HepG2 (cell line): ENCODE data around the gene PHF3. TPM values are rescaled to one million over a fixed set of nuclear protein-coding genes. Genes with fewer than 3 reads are reported as not detected.
A peak's percentile ranks its signal among the peaks of the same experiment; 100 is the strongest.

Source experiments
- ADNP ChIP-seq: sonication (generic); formaldehyde crosslinking; IDR thresholded peaks from 2 replicates; pipeline ENCODE4 v1.4.0; 2020; ENCODE audit warnings: missing genetic modification reagents
- AKAP8 ChIP-seq: sonication (generic); formaldehyde crosslinking; IDR thresholded peaks from 2 replicates; pipeline ENCODE4 v1.5.1; 2020; ENCODE audit warnings: mild to moderate bottlenecking, missing genetic modification reagents
- CBX1 ChIP-seq: IDR thresholded peaks from one replicate; pipeline ENCODE4 v1.6.1; 2016; ENCODE audit warnings: antibody characterized with exemption, low read depth
- EHMT2 ChIP-seq: fragments of 200-600 bp; sonication (generic); IDR thresholded peaks from 2 replicates; pipeline ENCODE4 v1.7.0; 2017; ENCODE audit warnings: antibody characterized with exemption, low read depth, low read length, borderline replicate concordance
- ESRRA ChIP-seq: sonication (generic); formaldehyde crosslinking; IDR thresholded peaks from 2 replicates; pipeline ENCODE4 v1.5.1; 2020; ENCODE audit warnings: mild to moderate bottlenecking, low read depth, missing genetic modification reagents
- EZH2 ChIP-seq: conservative IDR thresholded peaks from 2 replicates; pipeline ENCODE4 v1.6.1; 2012; ENCODE audit warnings: mild to moderate bottlenecking, low read depth, low read length, moderate library complexity
- HMG20A ChIP-seq: IDR thresholded peaks from 2 replicates; pipeline ENCODE4 v1.6.1; 2016; ENCODE audit warnings: borderline replicate concordance
- HNRNPLL ChIP-seq: fragments of 200-400 bp; formaldehyde crosslinking; IDR thresholded peaks from 2 replicates; pipeline ENCODE4 v1.6.1; 2017; ENCODE audit warnings: mild to moderate bottlenecking, low read depth, low read length; ENCODE audit not compliant: poor library complexity, severe bottlenecking
- IKZF1 ChIP-seq: fragments of 450-650 bp; IDR thresholded peaks from 2 replicates; pipeline ENCODE4 v1.7.1; 2016
- JUN ChIP-seq: sonication (generic); formaldehyde crosslinking; IDR thresholded peaks from 2 replicates; pipeline ENCODE4 v1.4.0; 2020; ENCODE audit warnings: mild to moderate bottlenecking, missing genetic modification reagents
- LCORL ChIP-seq, 2 experiments: fragments of 450-650 bp in 1 of 2; sonication (generic) in 1 of 2; formaldehyde crosslinking in 1 of 2; IDR thresholded peaks; 2 replicates each; pipeline versions ENCODE4 v1.5.0 to v1.6.1; 2017 to 2020; ENCODE audit warnings: antibody characterized with exemption in 1 of 2, missing genetic modification reagents in 1 of 2
- NFKBIZ ChIP-seq: IDR thresholded peaks from 2 replicates; pipeline ENCODE4 v1.6.1; 2018; ENCODE audit warnings: missing genetic modification reagents, missing compliant biosample characterization
- NR2C2 ChIP-seq: sonication (generic); formaldehyde crosslinking; IDR thresholded peaks from 2 replicates; pipeline ENCODE4 v1.4.0; 2020; ENCODE audit warnings: missing genetic modification reagents, mild to moderate bottlenecking, moderate library complexity, borderline replicate concordance
- SP2 ChIP-seq: sonication (generic); formaldehyde crosslinking; IDR thresholded peaks from 2 replicates; pipeline ENCODE4 v1.5.1; 2020; ENCODE audit warnings: mild to moderate bottlenecking, missing genetic modification reagents
- ZBTB1 ChIP-seq: sonication (generic); formaldehyde crosslinking; IDR thresholded peaks from 2 replicates; pipeline ENCODE4 v1.4.0; 2020; ENCODE audit warnings: missing genetic modification reagents, borderline replicate concordance
- ZBTB14 ChIP-seq: sonication (generic); formaldehyde crosslinking; IDR thresholded peaks from 2 replicates; pipeline ENCODE4 v1.4.0; 2020; ENCODE audit warnings: missing genetic modification reagents
- ZFP37 ChIP-seq: sonication (generic); formaldehyde crosslinking; IDR thresholded peaks from 2 replicates; pipeline ENCODE4 v1.4.0; 2020; ENCODE audit warnings: missing genetic modification reagents, borderline replicate concordance
- ZFP90 ChIP-seq: sonication (generic); formaldehyde crosslinking; IDR thresholded peaks from 2 replicates; pipeline ENCODE4 v1.8.0; 2022; ENCODE audit warnings: missing genetic modification reagents, mild to moderate bottlenecking, inconsistent platforms, borderline replicate concordance
- ZIK1 ChIP-seq: sonication (generic); formaldehyde crosslinking; IDR thresholded peaks from 2 replicates; pipeline ENCODE4 v1.5.0; 2020; ENCODE audit warnings: mild to moderate bottlenecking, low read depth, missing genetic modification reagents, borderline replicate concordance
- ZNF30 ChIP-seq: sonication (generic); formaldehyde crosslinking; IDR thresholded peaks from 2 replicates; pipeline ENCODE4 v1.5.0; 2020; ENCODE audit warnings: mild to moderate bottlenecking, missing genetic modification reagents
- ZNF44 ChIP-seq: sonication (generic); formaldehyde crosslinking; IDR thresholded peaks from 2 replicates; pipeline ENCODE4 v1.5.1; 2020; ENCODE audit warnings: mild to moderate bottlenecking, missing genetic modification reagents
- ZNF552 ChIP-seq: sonication (generic); formaldehyde crosslinking; IDR thresholded peaks from 2 replicates; pipeline ENCODE4 v1.9.0; 2022; ENCODE audit warnings: missing genetic modification reagents, mild to moderate bottlenecking, borderline replicate concordance
- ZNF577 ChIP-seq: sonication (generic); formaldehyde crosslinking; IDR thresholded peaks from 2 replicates; pipeline ENCODE4 v1.4.0; 2020; ENCODE audit warnings: mild to moderate bottlenecking, low read depth, missing genetic modification reagents, borderline replicate concordance
- ZNF615 ChIP-seq: sonication (generic); formaldehyde crosslinking; IDR thresholded peaks from 2 replicates; pipeline ENCODE4 v1.5.0; 2020; ENCODE audit warnings: mild to moderate bottlenecking, missing genetic modification reagents, borderline replicate concordance
- ZNF660 ChIP-seq: sonication (generic); formaldehyde crosslinking; IDR thresholded peaks from 2 replicates; pipeline ENCODE4 v1.5.1; 2020; ENCODE audit warnings: mild to moderate bottlenecking, low read depth, missing genetic modification reagents, borderline replicate concordance
- ZNF737 ChIP-seq: sonication (generic); formaldehyde crosslinking; IDR thresholded peaks from 2 replicates; pipeline ENCODE4 v1.5.0; 2020; ENCODE audit warnings: missing genetic modification reagents, mild to moderate bottlenecking, borderline replicate concordance
- ZSCAN25 ChIP-seq: sonication (generic); formaldehyde crosslinking; IDR thresholded peaks from 2 replicates; pipeline ENCODE4 v1.8.0; 2022; ENCODE audit warnings: mild to moderate bottlenecking, missing genetic modification reagents
- polyA plus RNA-seq, 8 experiments: library from polyadenylated mRNA; depleted of rRNA in 3 of 8; stranded (reverse) in 7 of 8; unstranded in 1 of 8; fragments of >200 nt; fragmentation: Illumina TruSeq in 4 of 8; extraction: Trizol in 4 of 8; gene quantifications; 2 replicates each; pipeline versions ENCODE4 v1.2.1 to v1.2.3, GENCODE V29; 2011 to 2016; ENCODE audit warnings: low read depth in 4 of 8, missing spikeins in 1 of 8, mixed read lengths in 1 of 8; ENCODE audit not compliant: insufficient read depth in 1 of 8
- total RNA-seq, 5 experiments: library from RNA; depleted of rRNA; stranded (reverse); fragments of >200 nt; fragmentation: Illumina TruSeq; extraction: Trizol; gene quantifications; 2 replicates each; pipeline ENCODE4 v1.2.3, GENCODE V29; 2016; ENCODE audit warnings: low read depth in 1 of 5
- TF ChIP-seq, protein P1 (sequence below): sonication (generic); formaldehyde crosslinking; conservative IDR thresholded peaks from 2 replicates; pipeline ENCODE4 v1.5.0; 2020; ENCODE audit warnings: missing genetic modification reagents

PHF3 gene
- total and polyA plus RNA-seq, 2 of the 13 experiments (the other 11 are each of a cell fraction or from before 2014, with no cell fraction given), result 19.8 to 70.4 TPM

DNA sequence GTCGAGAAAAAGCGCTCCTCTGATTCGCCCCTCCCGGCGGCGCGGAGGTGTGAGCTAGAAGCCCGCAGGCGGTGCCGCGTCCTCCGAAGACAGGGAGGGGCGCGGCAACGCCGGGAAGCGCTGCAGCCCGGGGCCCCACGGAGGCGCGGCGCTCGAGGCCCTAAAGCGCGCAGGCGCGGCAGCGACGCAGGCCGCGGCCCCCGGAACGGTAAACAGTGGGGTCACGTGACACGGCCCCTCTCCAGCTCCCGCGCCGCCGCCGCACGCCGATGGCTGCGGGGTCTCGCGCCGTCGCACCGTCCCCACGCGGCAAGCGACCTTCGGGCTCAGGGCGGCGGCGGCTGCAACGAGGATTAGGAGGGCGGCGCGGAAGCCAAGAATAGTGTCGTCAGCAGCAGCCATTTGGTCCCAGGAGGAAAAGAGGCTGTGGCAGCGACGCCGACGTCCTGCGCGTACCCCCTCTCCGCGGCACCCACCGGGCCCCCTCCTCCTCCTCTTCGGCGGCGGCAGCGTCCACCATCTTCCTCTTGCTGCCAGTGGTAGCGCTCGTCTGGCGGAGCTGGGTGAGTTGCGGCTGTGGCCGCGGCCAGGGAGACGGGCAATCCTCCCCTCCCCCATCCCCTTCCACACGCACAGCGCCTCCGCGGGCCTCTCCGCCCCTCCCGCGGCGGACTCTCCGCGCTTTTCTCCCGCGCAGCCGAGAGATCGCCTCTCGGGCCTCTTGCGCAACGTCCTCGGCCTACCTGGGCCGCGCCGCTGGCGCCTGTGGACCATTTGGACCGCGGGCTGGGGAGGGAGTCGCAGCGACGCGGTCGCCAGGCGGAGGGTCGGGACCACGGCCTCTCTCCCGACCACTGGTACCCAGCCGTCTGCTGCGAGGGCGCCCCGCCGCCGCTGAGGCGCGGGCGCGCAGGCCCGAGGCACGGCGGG, at the start of gene PHF3 (continued):
- TF ChIP-seq ZNF552 (CRISPR knock-in tag) (peak; percentile 91), ZBTB1 (CRISPR knock-in tag) (peak; percentile 87), ZFP37 (peak; percentile 76; the same call in 1 of the 2 replicates), ZNF44 (CRISPR knock-in tag) (no peak; the same call in none of the 2 replicates), LCORL (IDR thresholded peaks at IDR 0.05) (0 out of 2 replicates have a peak, but pooled peaks have one; percentile 47), LCORL (CRISPR knock-in tag; IDR thresholded peaks at IDR 0.05) (peak; percentile 95), HMG20A (CRISPR knock-in tag) (peak; percentile 59), ESRRA (CRISPR knock-in tag) (peak; percentile 90; the same call in 1 of the 2 replicates), SP2 (CRISPR knock-in tag) (peak; percentile 69), ZNF737 (no peak; the same call in 1 of the 2 replicates), JUN (CRISPR knock-in tag) (no peak), CBX1 (no peak), AKAP8 (CRISPR knock-in tag) (peak; percentile 81), ZNF615 (CRISPR knock-in tag) (peak; percentile 90; the same call in 1 of the 2 replicates), IKZF1 (no peak), ZIK1 (peak; percentile 99), ZFP90 (peak; percentile 98), ZBTB14 (CRISPR knock-in tag) (peak; percentile 82), ZNF30 (CRISPR knock-in tag) (peak; percentile 88), ZNF577 (CRISPR knock-in tag) (peak; percentile 72; the same call in 1 of the 2 replicates), ZSCAN25 (peak; percentile 73), EZH2 (no peak), NR2C2 (CRISPR knock-in tag) (peak; percentile 86), HNRNPLL (peak; percentile 93), ZNF660 (CRISPR knock-in tag) (no peak), ADNP (no peak), NFKBIZ (CRISPR knock-in tag) (peak; percentile 78; the same call in 1 of the 2 replicates), EHMT2 (peak; percentile 28; the same call in 1 of the 2 replicates)
- TF ChIP-seq, protein P1, sequence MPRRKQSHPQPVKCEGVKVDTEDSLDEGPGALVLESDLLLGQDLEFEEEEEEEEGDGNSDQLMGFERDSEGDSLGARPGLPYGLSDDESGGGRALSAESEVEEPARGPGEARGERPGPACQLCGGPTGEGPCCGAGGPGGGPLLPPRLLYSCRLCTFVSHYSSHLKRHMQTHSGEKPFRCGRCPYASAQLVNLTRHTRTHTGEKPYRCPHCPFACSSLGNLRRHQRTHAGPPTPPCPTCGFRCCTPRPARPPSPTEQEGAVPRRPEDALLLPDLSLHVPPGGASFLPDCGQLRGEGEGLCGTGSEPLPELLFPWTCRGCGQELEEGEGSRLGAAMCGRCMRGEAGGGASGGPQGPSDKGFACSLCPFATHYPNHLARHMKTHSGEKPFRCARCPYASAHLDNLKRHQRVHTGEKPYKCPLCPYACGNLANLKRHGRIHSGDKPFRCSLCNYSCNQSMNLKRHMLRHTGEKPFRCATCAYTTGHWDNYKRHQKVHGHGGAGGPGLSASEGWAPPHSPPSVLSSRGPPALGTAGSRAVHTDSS (CRISPR knock-in tag), result no peak
